IMR-90 (cell line): ENCODE measurements around the gene FCRLA.

Source experiments
- CEBPB ChIP-seq: IDR thresholded peaks from 2 replicates; pipeline ENCODE4 v1.6.1; 2012; ENCODE audit warnings: low read depth, low read length, improper control_type of control experiment
- FOS ChIP-seq: fragments of 150-350 bp; IDR thresholded peaks from 2 replicates; pipeline ENCODE4 v1.6.1; 2016; ENCODE audit warnings: low read depth, low read length
- MAFK ChIP-seq: IDR thresholded peaks from 2 replicates; pipeline ENCODE4 v1.6.1; 2012; ENCODE audit warnings: low read depth, low read length, improper control_type of control experiment
- POLR2A ChIP-seq: IDR thresholded peaks from 2 replicates; pipeline ENCODE4 v1.6.1; 2012; ENCODE audit warnings: mild to moderate bottlenecking, low read depth, low read length
- RAD21 ChIP-seq: IDR thresholded peaks from 2 replicates; pipeline ENCODE4 v1.6.1; 2012; ENCODE audit warnings: low read length, improper control_type of control experiment
- RFX5 ChIP-seq: IDR thresholded peaks from 2 replicates; pipeline ENCODE4 v1.8.0; 2012; ENCODE audit warnings: low read depth, mild to moderate bottlenecking, low read length, moderate library complexity
- SMC3 ChIP-seq: fragments of 150-350 bp; IDR thresholded peaks from 2 replicates; pipeline ENCODE4 v1.6.1; 2016; ENCODE audit warnings: low read depth, mild to moderate bottlenecking, antibody characterized with exemption, low read length, moderate library complexity
- TF ChIP-seq, protein P1 (sequence below): conservative IDR thresholded peaks from 2 replicates; pipeline ENCODE4 v1.5.1; 2012; ENCODE audit warnings: mild to moderate bottlenecking, low read depth, low read length, improper control_type of control experiment
- TF ChIP-seq, protein P2 (sequence below): fragments of 150-350 bp; IDR thresholded peaks from 2 replicates; pipeline ENCODE4 v1.6.1; 2016; ENCODE audit warnings: low read depth, mild to moderate bottlenecking, low read length, moderate library complexity, borderline replicate concordance
- TF ChIP-seq, protein P3 (sequence below): fragments of 150-350 bp; IDR thresholded peaks from 2 replicates; pipeline ENCODE4 v1.6.1; 2017; ENCODE audit warnings: mild to moderate bottlenecking, antibody characterized with exemption, low read length, low read depth

DNA sequence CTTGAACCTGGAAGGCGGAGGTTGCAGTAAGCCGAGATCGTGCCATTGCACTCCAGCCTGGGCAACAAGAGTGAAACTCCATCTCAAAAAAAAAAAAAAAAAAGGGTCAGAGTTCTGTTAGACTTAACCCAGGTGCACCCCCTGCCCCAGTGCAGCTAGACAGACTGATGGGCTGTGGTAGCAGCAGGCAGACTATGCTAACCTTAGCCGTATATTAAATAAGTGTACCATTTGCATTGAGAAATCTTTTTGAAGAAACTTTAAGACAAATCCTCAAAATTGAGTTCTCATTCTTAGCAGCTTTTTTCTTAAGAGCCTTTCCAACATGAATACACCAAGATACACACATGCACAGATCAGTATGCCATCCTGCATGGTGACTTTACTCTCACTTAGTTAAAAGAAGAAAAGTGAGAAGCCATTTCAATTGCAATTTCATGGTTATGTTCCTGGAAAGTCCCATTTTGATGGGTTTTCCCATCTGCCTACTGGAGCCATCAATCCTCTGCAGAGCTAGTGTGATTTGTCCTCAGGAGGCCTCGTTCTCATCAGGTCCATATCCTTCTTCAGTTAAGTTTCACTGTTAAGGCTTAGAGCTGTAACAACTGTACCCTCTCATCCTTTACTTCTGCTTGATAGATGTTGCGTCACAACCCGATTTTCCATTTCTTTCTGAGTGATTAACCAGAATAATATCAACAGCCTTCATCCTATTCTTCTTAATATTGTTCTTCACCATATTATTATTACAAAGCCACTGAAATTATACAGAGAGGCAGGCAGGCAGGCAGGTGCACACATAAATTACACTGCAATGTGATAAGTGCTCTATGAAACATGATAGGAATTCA is 21.6 kb downstream of the FCRLA start:
- TF ChIP-seq SMC3, result no peak
- TF ChIP-seq, protein P1, sequence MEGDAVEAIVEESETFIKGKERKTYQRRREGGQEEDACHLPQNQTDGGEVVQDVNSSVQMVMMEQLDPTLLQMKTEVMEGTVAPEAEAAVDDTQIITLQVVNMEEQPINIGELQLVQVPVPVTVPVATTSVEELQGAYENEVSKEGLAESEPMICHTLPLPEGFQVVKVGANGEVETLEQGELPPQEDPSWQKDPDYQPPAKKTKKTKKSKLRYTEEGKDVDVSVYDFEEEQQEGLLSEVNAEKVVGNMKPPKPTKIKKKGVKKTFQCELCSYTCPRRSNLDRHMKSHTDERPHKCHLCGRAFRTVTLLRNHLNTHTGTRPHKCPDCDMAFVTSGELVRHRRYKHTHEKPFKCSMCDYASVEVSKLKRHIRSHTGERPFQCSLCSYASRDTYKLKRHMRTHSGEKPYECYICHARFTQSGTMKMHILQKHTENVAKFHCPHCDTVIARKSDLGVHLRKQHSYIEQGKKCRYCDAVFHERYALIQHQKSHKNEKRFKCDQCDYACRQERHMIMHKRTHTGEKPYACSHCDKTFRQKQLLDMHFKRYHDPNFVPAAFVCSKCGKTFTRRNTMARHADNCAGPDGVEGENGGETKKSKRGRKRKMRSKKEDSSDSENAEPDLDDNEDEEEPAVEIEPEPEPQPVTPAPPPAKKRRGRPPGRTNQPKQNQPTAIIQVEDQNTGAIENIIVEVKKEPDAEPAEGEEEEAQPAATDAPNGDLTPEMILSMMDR, result no peak
- TF ChIP-seq POLR2A, result no peak
- TF ChIP-seq, protein P2, sequence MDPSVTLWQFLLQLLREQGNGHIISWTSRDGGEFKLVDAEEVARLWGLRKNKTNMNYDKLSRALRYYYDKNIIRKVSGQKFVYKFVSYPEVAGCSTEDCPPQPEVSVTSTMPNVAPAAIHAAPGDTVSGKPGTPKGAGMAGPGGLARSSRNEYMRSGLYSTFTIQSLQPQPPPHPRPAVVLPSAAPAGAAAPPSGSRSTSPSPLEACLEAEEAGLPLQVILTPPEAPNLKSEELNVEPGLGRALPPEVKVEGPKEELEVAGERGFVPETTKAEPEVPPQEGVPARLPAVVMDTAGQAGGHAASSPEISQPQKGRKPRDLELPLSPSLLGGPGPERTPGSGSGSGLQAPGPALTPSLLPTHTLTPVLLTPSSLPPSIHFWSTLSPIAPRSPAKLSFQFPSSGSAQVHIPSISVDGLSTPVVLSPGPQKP, result no peak
- peak; percentile 68 for TF ChIP-seq CEBPB
- no peak for TF ChIP-seq RAD21
- TF ChIP-seq FOS, result no peak
- TF ChIP-seq, protein P3, sequence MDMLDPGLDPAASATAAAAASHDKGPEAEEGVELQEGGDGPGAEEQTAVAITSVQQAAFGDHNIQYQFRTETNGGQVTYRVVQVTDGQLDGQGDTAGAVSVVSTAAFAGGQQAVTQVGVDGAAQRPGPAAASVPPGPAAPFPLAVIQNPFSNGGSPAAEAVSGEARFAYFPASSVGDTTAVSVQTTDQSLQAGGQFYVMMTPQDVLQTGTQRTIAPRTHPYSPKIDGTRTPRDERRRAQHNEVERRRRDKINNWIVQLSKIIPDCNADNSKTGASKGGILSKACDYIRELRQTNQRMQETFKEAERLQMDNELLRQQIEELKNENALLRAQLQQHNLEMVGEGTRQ, result no peak
- TF ChIP-seq RFX5, result no peak
- TF ChIP-seq MAFK, result no peak
